ENCODE results near the gene DNM3. TPM values are rescaled to one million over a fixed set of nuclear protein-coding genes. Genes with fewer than 3 reads are reported as not detected.

DNM3 gene
- total RNA-seq, 6 experiments from 2014 or later, result 0.25 to 0.73 (median 0.39) TPM

DNA sequence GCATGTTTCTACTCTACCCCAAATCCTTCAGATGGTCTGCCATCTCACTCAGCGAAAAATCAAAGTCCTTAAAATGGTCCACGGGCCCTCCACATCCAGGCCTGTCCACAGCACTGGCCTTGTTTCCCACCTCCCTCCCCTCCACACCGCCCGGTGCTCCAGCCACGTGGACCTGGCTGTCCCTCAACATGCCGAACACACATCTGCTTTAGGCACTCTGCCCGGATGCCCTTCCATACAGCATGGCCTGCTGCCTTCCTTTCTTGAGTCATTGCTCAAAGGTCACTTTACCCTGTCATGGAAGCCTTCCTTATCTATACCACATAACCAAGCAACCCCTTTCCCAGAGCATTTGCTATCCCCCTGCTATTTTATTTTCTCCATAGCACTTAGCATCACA is 143.0 kb downstream of the DNM3 start:
- TF ChIP-seq CTCF (IDR thresholded peaks at IDR 0.05), result no peak
- no peak for DNase-seq
- no peak overlapping the region for H3K27ac Mint-ChIP-seq
- no peaks in the 10 kb centered on the region for H3K36me3 Mint-ChIP-seq (ENCODE audit: low read depth)
- no peaks in the 10 kb centered on the region for H3K9me3 Mint-ChIP-seq
- H3K4me1 Mint-ChIP-seq (ENCODE audit: low read depth), result peaks cover 8% of the 10 kb centered on the region
- H3K27me3 Mint-ChIP-seq (ENCODE audit: insufficient read depth), result peaks cover 3% of the 10 kb centered on the region
- no peak overlapping the region for H3K4me3 Mint-ChIP-seq

DNA sequence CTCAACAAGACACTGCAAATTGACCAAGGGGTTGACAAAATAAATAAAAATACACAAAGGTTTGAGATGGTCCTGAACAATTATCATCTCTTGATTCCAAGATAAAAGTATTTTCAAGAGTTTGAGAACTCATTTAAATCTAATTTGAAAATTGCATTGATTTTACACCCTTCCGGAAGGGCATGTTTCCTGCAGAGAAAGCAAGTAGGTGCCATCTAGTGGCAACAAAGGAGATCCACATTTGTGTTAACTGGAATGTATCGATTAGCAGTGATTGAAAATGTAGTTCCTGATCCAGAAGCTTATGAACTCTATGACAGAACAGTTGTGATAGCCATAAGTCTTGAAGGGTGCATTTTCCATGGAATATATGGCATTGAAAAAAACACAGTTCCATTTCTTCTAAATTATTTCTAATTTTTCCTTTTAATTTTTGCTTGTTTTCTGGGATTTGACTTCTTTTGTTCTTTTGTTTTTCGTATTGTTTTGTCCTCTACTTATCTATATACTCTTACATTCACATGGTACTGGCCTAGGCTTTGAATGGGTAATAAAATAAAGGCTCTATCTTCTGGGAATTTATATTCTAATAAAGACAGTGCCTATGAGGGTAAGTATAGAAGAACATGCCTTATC is 143.7 kb downstream of the DNM3 start:
- Mint-ChIP-seq H3K4me1 (ENCODE audit: low read depth) (peaks cover 8% of the 10 kb centered on the region), H3K4me3 (no peak overlapping the region), H3K27me3 (ENCODE audit: insufficient read depth) (peaks cover 2% of the 10 kb centered on the region; the same call in 1 of the 2 replicates), H3K36me3 (ENCODE audit: low read depth) (no peaks in the 10 kb centered on the region), H3K9me3 (no peaks in the 10 kb centered on the region), H3K27ac (no peak overlapping the region)
- peak; percentile 91 for TF ChIP-seq CTCF (IDR thresholded peaks at IDR 0.05)
- DNase-seq, result peak; percentile 32

DNA sequence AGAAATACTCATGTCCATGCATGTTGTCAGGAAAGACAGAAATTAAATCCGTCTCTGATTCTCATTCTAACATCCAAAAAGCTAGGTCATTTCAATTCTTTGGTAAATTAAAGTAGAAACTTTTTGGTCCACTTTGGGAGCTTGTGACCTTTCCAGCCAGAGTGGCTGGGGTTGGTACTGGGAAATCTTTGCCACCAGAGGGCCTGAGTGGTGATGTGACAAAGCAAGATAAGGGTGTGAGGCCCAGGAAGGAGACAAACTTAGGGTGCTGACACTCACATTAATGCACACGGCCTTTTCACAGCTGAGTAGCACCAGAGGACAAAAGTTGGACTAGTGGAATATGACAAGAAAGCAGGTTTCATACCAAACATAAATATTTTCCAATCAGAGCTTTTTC is 144.3 kb downstream of the DNM3 start:
- H3K4me3 Mint-ChIP-seq, result no peak overlapping the region
- TF ChIP-seq CTCF (IDR thresholded peaks at IDR 0.05), result no peak; the same call in 1 of the 2 replicates

DNA sequence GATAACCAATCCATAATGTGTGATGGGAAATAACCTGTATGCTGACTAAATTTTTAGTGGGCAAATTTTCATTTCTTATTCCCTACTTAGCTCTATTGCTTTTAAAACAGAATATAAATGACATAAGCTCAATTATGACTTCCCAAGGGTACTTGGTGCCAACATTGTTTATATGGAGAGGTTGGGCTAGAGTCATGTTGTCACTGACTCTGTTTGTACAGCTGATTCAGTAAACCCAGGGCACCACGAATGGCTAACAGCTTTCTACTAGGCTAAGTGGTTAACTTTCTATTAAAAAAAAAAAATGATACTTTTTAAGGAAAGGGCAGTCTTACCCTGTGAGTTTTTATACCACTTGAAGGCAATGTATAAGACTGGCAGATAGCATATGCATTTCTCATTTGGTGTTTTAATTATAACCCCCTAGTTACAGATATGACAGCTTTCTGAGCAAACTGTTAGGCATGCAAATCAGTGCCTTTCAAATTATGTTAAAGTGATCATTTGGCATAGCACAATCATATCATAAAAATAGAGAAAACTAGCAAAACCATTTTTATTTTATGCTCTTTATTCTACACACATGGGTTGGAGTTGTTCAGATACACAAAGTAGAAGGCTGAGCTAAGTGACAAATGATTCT is 147.1 kb downstream of the DNM3 start:
- H3K9me3 Mint-ChIP-seq, result no peaks in the 10 kb centered on the region
- TF ChIP-seq CTCF (IDR thresholded peaks at IDR 0.05), result no peak
- H3K36me3 Mint-ChIP-seq (ENCODE audit: low read depth), result no peaks in the 10 kb centered on the region
- DNase-seq, result no peak
- H3K27me3 Mint-ChIP-seq (ENCODE audit: insufficient read depth), result peaks cover 5% of the 10 kb centered on the region
- H3K27ac Mint-ChIP-seq, result no peak overlapping the region
- no peak overlapping the region for H3K4me3 Mint-ChIP-seq
- peaks cover 8% of the 10 kb centered on the region for H3K4me1 Mint-ChIP-seq (ENCODE audit: low read depth)

More for the DNA sequence above, 144.3 kb downstream of the DNM3 start:
- H3K36me3 Mint-ChIP-seq (ENCODE audit: low read depth), result no peaks in the 10 kb centered on the region
- no peak for DNase-seq
- peaks cover 4% of the 10 kb centered on the region; the same call in 1 of the 2 replicates for H3K27me3 Mint-ChIP-seq (ENCODE audit: insufficient read depth)
- H3K4me1 Mint-ChIP-seq (ENCODE audit: low read depth), result peaks cover 8% of the 10 kb centered on the region
- no peak overlapping the region for H3K27ac Mint-ChIP-seq
- H3K9me3 Mint-ChIP-seq, result no peaks in the 10 kb centered on the region

DNA sequence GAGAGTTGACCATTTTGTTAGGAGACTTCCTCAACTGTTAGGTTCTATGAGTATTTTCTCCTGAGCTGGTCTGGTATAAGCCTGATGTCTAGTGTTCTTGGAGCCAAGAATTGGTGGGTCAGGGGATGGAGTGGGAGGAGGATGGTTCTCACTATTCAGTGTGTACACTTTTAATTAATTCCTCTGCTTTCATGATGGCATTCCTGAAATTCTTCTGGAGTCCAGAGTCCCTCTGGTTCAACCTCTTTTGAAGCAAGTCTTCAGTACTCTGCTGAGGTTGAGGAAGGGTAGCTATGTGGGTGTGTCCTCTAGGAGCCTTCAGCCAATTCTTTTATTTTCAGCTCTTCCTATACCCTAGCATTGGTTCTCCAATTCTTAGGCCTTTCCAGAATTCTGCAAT is 149.1 kb downstream of the DNM3 start:
- no peak overlapping the region for H3K27ac Mint-ChIP-seq
- no peaks in the 10 kb centered on the region for H3K4me1 Mint-ChIP-seq (ENCODE audit: low read depth)
- no peaks in the 10 kb centered on the region for H3K9me3 Mint-ChIP-seq
- H3K27me3 Mint-ChIP-seq (ENCODE audit: insufficient read depth), result peaks cover 6% of the 10 kb centered on the region; the same call in 1 of the 2 replicates
- H3K36me3 Mint-ChIP-seq (ENCODE audit: low read depth), result no peaks in the 10 kb centered on the region
- no peak overlapping the region for H3K4me3 Mint-ChIP-seq
- no peak for DNase-seq
- TF ChIP-seq CTCF (IDR thresholded peaks at IDR 0.05), result no peak

All from HFFc6 (cell line).